Heart right ventricle (tissue), 16 donors: ENCODE data around the gene NEBL. TPM values are rescaled to one million over a fixed set of nuclear protein-coding genes. Genes with fewer than 3 reads are reported as not detected.
A peak's percentile ranks its signal among the peaks of the same experiment; 100 is the strongest.

Experiments used
- ATAC-seq, 8 donors: fragments of 200-7000 bp; cut with Tn5 transposase; one replicate each; pipeline ENCODE4 v1.9.1; 2020; ENCODE audit warnings: mild to moderate bottlenecking in 8 of 8, moderate library complexity in 8 of 8, moderate number of reproducible peaks in 1 of 8
- DNase-seq, 2 donors: peaks; one replicate each; pipeline ENCODE4 v3.0.0-alpha.2; 2020
- H3K27ac ChIP-seq, 10 donors: fragments of 200-600 bp; sonication (generic) in 2 of 10; one replicate each; pipeline versions ENCODE4 v1.5.0 to v1.8.0; 2020 to 2022; ENCODE audit warnings: mild to moderate bottlenecking in 3 of 10
- H3K27me3 ChIP-seq, 7 donors: fragments of 200-600 bp; one replicate each; pipeline ENCODE4 v1.8.0; 2021 to 2022; ENCODE audit warnings: mild to moderate bottlenecking in 2 of 7
- H3K36me3 ChIP-seq, 9 donors: fragments of 200-600 bp; sonication (generic) in 1 of 9; one replicate each; pipeline versions ENCODE4 v1.5.0 to v1.8.0; 2020 to 2022; ENCODE audit warnings: mild to moderate bottlenecking in 2 of 9
- H3K4me1 ChIP-seq, 9 donors: fragments of 200-600 bp; sonication (generic) in 1 of 9; one replicate each; pipeline versions ENCODE4 v1.5.0 to v1.8.0; 2020 to 2022; ENCODE audit warnings: mild to moderate bottlenecking in 4 of 9
- H3K4me3 ChIP-seq, 10 donors: fragments of 200-600 bp; sonication (generic) in 2 of 10; one replicate each; pipeline versions ENCODE4 v1.5.0 to v1.8.0; 2020 to 2022; ENCODE audit warnings: mild to moderate bottlenecking in 7 of 10, moderate library complexity in 2 of 10
- H3K9me3 ChIP-seq, 11 donors: fragments of 200-600 bp in 10 of 11; sonication (generic) in 2 of 11; one replicate each; pipeline versions ENCODE4 v1.5.0 to v1.8.0; 2013 to 2022; ENCODE audit warnings: mild to moderate bottlenecking in 2 of 11, control low read depth in 1 of 11, moderate library complexity in 1 of 11
- WGBS, 2 donors: extraction: QIAGEN DNeasy Blood & Tissue Kit; methylation state at CpG; one replicate each; pipeline ENCODE4 v1.1.7; 2013; ENCODE audit warnings: inconsistent platforms in 1 of 2; 5-methylcytosine and 5-hydroxymethylcytosine counted together
- intact Hi-C, 10 donors: fragments of 100-400 bp; cut with DNase I; formaldehyde crosslinking; loops; one replicate each; pipeline versions ENCODE4 v1.11.1 to v1.14.2; 2022
- polyA plus RNA-seq, 2 donors: library from polyadenylated mRNA; stranded (reverse); fragments of 200-250 nt; gene quantifications; one replicate each; pipeline ENCODE4 v1.2.3, GENCODE V29; 2013
- total RNA-seq, 10 donors: library from RNA; stranded (reverse); fragmentation: NEBNext Ultra II Directional in 3 of 10; extraction: Animal tissue kit (Norgen Biotek cat#: 25700) in 3 of 10; gene quantifications; one replicate each; pipeline versions ENCODE4 v1.2.1 to v1.2.4, GENCODE V29; 2021 to 2023
- TF ChIP-seq, protein P1 (sequence below), 9 donors: fragments of 200-600 bp; sonication (generic) in 2 of 9; IDR thresholded peaks; one replicate each; pipeline versions ENCODE4 v1.5.0 to v1.8.0; 2021 to 2022; ENCODE audit warnings: antibody characterized with exemption in 9 of 9, mild to moderate bottlenecking in 5 of 9, moderate library complexity in 1 of 9
- donor health status: Arrhythmogenic right ventricular cardiomyopathy.
- donor health status: ischemic (EF 13 %, LVEDD 7.1; RV severe dilation, severe dysfunction).
- donor health status: healthy with polysubstance abuse.
- donor health status: DM: no; HTN: yes; CAD: no.
- donor health status: DM: no; HTN: no; CAD: no.
- donor health status: ischemic (EF 25% LVEDD 6.9; RV normal size, moderate dysfunction).
- donor health status: ischemic (EF 25% LVEDD 5.7; RV mildly dilated, moderate dysfunction).
- donor health status: healthy.
- donor health status: DM: yes; HTN: yes; CAD: no.
- donor health status: Ischemic cardiomyopathy.
- donor health status: ischemic (EF 35%, LVEDD 5.7; RV mildly dilated, moderate dysfunction).
- donor health status: nonischemic (EF 11% LVEDD 7.7; RV severe dilation, severe dysfunction).
- donor health status: DM: yes; HTN: yes; CAD: no.
- donor health status: PGD.
- donor health status: ischemic (EF 29% LVEDD 5.4; RV normal size, mild dysfunction).
- donor health status: nonischemic (EF 23%, LVEDD 6.1; RV moderate dilation, normal function).

NEBL gene
- total and polyA plus RNA-seq, 12 donors, result 113 to 899 (median 722) TPM

- WGBS, 2 donors, result 21 to 23% methylated on average over 2 of the region's 2 CpGs
- DNase-seq (no peak), ATAC-seq (peak in 4 of 8 donors; percentile 35 to 62 (median 42))
- Histone ChIP-seq H3K9me3 (no peaks in the 10 kb centered on the region), H3K27ac (no peak overlapping the region), H3K27me3 (no peaks in the 10 kb centered on the region), H3K4me1 (peaks cover 0 to 16% (median 4%) of the 10 kb centered on the region in 9 donors), H3K36me3 (no peaks in the 10 kb centered on the region), H3K4me3 (no peak overlapping the region)
- intact Hi-C loops, result loop anchor here in 7 of 10 donors (5.0 to 10.0 kb wide), 4 partner anchors 950 to 1355 kb away; partner anchors contain the start of gene PLXDC2 (in 6 of the 7)
- TF ChIP-seq, protein P1, sequence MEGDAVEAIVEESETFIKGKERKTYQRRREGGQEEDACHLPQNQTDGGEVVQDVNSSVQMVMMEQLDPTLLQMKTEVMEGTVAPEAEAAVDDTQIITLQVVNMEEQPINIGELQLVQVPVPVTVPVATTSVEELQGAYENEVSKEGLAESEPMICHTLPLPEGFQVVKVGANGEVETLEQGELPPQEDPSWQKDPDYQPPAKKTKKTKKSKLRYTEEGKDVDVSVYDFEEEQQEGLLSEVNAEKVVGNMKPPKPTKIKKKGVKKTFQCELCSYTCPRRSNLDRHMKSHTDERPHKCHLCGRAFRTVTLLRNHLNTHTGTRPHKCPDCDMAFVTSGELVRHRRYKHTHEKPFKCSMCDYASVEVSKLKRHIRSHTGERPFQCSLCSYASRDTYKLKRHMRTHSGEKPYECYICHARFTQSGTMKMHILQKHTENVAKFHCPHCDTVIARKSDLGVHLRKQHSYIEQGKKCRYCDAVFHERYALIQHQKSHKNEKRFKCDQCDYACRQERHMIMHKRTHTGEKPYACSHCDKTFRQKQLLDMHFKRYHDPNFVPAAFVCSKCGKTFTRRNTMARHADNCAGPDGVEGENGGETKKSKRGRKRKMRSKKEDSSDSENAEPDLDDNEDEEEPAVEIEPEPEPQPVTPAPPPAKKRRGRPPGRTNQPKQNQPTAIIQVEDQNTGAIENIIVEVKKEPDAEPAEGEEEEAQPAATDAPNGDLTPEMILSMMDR (IDR thresholded peaks at IDR 0.05), result no peak
Measured at GRCh38 chr10:20767028-20767427, 130.1 kb downstream of the NEBL start.

DNA sequence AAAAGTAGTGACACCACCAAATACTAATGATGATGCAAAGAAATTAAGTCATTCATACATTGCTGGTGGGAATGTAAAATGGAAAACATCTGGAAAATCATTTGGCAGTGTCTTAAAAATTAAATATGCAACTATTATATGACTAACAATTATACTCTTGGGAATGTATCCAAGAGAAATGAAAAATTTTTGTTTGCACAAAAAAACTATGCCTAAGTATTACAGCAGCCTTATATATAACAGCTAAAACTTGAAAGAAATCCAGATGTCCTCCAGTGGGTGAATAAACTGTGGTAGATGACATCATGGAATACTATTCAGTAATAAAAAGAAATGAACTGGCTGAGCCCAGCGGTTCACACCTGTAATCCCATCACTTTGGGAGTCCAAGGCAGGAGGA is 132.0 kb downstream of the NEBL start:
- ATAC-seq, result no peak
- H3K4me1 ChIP-seq, result peaks cover 0 to 16% (median 4%) of the 10 kb centered on the region in 9 donors
- intact Hi-C loops, result loop anchor here in 7 of 10 donors (5.0 to 10.0 kb wide), 4 partner anchors 948 to 1353 kb away; partner anchors contain the start of gene PLXDC2 (in 6 of the 7)
- no peak for DNase-seq
- H3K27ac ChIP-seq, result no peak overlapping the region
- no peaks in the 10 kb centered on the region for H3K36me3 ChIP-seq
- H3K9me3 ChIP-seq, result no peaks in the 10 kb centered on the region
- no peak overlapping the region for H3K4me3 ChIP-seq
- no peaks in the 10 kb centered on the region for H3K27me3 ChIP-seq
- TF ChIP-seq, protein P1 (IDR thresholded peaks at IDR 0.05), result no peak
- 57 to 97% methylated on average over 1 of the region's 1 CpG for WGBS, 2 donors

DNA sequence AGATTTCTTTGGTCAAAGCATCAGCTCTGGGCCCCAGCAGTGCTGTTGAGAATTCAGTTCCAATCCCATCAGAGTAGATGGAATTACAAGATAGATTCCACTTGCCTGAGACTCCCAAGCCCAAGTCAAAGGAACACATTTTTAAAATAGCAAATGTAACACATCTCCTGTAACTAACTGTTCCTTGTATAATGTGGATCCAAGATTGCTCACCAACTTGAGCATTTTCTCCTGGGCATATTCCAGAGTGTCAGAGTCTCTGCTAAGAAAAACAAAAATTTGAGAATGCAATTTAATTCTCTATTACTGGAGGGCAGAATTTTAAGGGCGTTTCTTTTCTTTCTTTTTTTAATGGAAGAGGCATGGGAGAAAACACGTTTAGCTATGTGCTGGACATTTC is 136.7 kb downstream of the NEBL start:
- Histone ChIP-seq H3K27ac (no peak overlapping the region), H3K36me3 (no peaks in the 10 kb centered on the region), H3K9me3 (peaks cover 0 to 1% (median 0%) of the 10 kb centered on the region in 11 donors), H3K4me1 (no peaks in the 10 kb centered on the region), H3K4me3 (no peak overlapping the region), H3K27me3 (no peaks in the 10 kb centered on the region)
- intact Hi-C loops, result loop anchor here in 1 of 10 donors (10.0 kb wide), 1 partner anchor 946 kb away; the partner anchor contains the start of gene PLXDC2
- ATAC-seq (no peak), DNase-seq (no peak)
- 74 to 78% methylated on average over 2 of the region's 2 CpGs for WGBS, 2 donors
- TF ChIP-seq, protein P1 (IDR thresholded peaks at IDR 0.05), result no peak

DNA sequence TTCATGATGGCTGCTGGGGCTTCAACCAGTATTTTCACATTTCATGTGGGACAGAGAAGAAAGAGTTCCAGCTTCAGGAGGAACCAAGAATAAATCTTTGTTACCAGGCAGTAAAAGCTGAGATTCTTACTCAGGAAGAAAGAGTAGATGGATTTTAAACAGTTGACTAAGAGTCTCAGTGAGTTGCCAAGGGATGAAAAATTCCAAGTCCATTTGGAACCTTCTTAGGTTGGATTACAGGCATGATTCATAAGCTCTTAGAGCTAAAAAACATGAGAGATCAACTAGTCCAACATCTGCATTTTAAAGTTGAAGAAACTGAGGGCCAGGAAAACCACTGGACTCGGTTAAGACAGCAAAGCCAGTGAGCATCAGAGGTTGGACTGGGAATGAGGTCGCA is 148.6 kb downstream of the NEBL start:
- no peaks in the 10 kb centered on the region for H3K36me3 ChIP-seq
- TF ChIP-seq, protein P1 (IDR thresholded peaks at IDR 0.05), result no peak
- intact Hi-C loops, result no loop called here
- WGBS, 2 donors, result 77 to 87% methylated on average over 2 of the region's 2 CpGs
- ATAC-seq (peak in 3 of 8 donors; percentile 19 to 47 (median 46)), DNase-seq (no peak)
- no peak overlapping the region for H3K4me3 ChIP-seq
- peak overlapping the region in 1 of 10 donors; percentile 15 for H3K27ac ChIP-seq
- no peaks in the 10 kb centered on the region for H3K27me3 ChIP-seq
- peaks cover 0 to 35% (median 21%) of the 10 kb centered on the region in 11 donors for H3K9me3 ChIP-seq
- no peaks in the 10 kb centered on the region for H3K4me1 ChIP-seq
